GM19328 (cell line): Measurements from ENCODE around the gene TGM6.

ENCODE experiments used
- ATAC-seq: cut with Tn5 transposase; IDR thresholded peaks from one replicate; pipeline ENCODE4 v1.9.1; 2021; ENCODE audit warnings: mild to moderate bottlenecking, moderate library complexity; ENCODE audit not compliant: unreplicated experiment

The TGM6 gene

GRCh38 chr20:2451939-2452732 is 71.4 kb downstream of the TGM6 start:
- ATAC-seq = no peak

DNA sequence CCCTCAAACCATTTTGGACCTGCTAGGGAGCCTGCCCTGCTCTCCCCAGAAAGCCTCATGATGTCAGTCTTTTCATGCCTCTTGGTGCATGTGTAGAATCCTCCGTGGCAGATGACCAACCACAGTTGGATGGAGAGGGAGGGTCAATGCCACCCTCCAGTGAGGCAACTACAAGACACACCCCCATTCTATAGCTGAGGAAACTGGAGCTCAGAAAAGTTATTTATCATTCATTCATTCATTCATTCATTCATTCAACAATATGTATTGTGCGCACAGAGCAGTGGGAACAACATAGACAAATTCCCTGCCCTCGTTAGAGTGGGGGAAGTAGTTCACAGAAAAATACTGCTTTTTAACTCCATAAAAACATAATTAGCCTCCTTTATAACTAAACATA is 73.1 kb downstream of the TGM6 start:
- ATAC-seq = no peak

DNA sequence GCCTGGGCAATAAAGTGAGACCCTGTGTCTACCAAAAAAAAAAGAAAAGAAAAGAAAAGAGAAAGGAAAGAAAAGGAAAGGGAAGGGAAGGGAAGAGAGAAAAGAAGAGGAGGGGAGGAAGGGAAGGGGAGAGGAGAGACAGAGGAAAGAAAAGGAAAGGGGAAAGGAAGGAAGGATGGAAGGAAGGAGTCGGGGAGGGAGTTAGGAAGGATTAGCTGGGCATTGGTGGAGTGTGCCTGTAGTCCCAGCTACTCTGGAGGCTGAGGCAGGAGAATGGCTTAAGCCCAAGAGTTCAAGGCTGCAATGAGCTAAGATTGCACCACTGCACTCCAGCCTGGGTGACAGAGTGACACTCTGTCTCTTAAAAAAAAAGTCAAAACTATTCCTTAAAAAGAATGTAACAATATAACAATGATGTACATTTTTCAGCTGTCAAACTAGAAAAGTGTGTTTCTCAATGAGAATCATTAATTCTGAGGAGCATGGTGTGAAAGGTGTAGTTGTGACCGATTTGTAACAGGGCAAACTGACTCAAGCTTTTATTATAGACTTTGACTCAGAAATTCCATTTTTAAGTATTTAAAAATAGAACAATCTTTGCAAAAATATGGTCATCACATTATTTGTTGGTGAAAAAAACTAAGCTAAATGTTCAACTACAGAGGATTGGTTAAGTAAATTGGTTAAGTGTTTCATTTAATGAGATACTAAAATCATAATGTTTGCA is 75.2 kb downstream of the TGM6 start:
- ATAC-seq = no peak

DNA sequence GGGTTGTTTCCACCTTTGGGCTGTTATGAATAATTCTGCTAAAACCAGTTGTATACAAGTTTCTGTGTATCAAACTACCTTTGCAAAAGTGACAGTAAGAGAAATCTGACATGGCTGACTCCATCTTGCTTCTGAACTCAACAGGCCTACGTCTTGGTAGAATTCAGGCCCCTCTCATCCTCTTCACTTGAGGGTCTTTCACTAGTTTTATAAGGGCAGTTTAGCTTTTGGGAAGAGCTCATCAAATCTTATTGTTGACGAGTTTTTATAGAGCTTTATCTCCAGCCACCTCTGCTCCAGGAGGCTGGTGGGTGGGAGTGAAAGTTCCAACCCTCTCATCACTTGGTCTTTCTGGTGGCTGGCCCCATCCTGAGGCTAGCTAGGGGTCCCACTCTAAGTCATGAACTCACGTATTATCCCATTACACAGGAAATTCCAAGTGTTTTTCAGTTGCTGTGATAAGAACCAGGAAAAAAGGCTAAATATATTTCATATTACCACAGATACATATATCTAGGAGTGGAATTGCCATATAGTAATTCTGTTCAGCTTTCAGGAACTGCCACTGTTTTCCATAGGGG is 78.3 kb downstream of the TGM6 start:
- no peak for ATAC-seq

DNA sequence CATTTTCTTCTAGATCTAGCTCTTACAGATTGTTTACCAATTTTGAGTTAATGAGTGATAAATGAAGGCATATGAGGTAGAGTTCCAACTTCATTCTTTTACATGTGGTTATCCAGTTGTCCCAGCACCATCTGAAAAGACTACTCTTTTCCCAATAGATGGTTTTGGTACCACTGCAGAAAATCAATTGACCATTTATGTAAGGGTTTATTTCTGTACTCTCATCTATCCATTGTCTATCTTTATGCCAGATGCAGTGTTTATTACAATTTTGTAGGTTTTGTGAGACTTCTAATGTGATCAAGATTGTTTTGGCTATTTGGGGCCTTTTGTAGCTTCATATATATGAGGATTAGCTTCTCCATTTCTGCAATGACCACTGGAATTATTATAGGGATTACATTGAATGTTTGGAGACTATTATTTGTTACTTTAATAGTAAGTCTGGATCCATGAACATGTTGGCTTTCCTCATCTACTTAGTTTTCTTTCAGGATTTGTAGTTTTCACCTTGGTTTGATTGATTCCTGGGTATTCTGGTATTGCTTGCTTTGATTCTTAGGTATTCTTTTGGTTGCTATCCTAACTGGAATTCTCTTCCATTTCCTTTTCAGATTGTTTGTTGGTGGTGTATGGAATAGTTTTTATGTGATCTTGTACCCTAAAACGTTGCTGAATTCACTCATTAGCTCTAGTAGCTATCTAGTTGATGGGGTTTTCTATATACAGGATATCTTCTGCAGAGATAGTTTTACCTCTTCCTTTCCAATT is 79.5 kb downstream of the TGM6 start:
- ATAC-seq = no peak

GRCh38 chr20:2460752-2461424 is 80.2 kb downstream of the TGM6 start:
- no peak for ATAC-seq

DNA sequence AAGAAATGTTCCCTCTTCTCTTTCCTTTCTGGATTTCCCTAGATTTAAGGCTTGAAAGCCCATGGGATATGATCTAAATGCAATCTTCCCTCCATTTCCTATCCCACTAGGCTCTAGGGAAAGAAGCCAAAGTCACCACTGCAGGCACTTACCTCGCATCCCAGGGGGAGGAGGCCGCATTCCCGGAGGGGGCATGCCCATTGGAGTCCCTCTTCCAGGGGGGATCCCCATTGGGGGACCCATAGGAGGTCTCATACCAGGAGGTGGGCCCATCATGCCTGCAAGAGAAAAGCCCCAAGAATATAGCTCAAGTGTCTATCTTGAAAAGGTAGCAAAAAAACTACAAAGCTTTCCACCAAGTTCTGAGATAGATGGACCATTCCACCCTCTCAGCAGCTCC is 81.8 kb downstream of the TGM6 start:
- ATAC-seq = no peak

GRCh38 chr20:2463616-2464365 is 83.1 kb downstream of the TGM6 start:
- no peak for ATAC-seq

DNA sequence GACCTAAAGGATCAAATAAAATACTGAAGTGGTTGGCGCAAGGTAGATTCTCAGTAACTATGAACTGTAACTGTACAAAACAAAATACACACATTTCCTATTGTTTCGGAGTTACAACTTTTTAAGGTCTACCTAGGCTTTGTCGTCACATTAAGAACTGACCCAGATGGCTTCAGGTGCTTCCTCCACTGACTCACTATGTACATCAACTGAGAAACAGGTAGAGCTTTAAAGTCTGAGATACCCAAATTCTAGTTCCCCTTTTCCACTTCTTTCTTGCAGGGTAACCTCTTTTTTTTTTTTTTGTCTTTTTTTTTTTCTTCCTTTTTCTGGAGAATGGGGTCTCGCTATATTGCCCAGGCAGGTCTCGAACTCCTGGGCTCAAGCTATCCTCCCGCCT is 84.4 kb downstream of the TGM6 start:
- ATAC-seq = no peak

- ATAC-seq = no peak
Measured at GRCh38 chr20:2467412-2467811, 86.7 kb downstream of the TGM6 start.

- ATAC-seq = no peak
Measured at GRCh38 chr20:2468581-2469407, 88.1 kb downstream of the TGM6 start.

DNA sequence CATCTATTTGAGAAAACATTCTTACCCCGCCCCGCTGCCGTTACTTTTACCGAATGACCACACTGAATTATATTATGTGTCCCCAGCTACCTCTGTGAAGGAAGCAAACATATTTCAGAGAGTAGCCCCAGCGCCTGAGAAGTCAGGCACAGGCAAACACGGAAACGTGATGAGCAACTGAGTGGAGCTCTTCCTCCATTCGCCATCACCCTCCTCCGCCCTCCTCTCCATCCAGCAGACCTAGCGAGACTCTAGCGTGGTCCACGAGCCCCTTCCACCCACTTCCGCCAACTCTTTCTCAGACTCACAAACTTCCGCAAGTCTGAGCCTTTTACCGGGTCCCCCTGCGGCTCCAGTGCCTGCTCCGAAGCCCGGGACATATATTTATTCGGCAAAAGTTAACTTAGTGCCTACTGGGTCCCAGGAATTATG is 89.3 kb downstream of the TGM6 start:
- ATAC-seq = peak; percentile 23

- ATAC-seq = peak; percentile 97
Measured at GRCh38 chr20:2470423-2471193, 89.9 kb downstream of the TGM6 start, which contains the start of gene SNRPB. TSS of gene SNRPB (minus strand) at chr20:2470789. CDS start at chr20:2470690, 99 bp downstream.

DNA sequence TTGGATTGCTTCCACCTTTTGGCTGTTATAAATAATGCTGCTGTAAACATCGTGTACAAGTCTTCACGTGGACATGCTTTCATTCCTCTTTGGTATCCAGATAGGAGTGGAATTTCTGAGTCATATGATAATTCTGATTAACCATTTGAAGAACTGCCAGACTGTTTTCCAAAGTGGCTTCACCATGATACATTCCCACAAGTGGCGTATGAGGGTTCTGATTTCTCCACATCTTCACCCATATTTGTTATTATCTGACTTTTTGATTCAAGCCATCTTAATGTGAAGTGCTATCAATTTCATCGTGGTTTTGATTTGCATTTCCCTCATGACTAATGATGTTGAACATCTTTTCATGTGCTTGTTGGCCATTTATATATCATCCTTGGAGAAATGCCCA is 92.8 kb downstream of the TGM6 start:
- ATAC-seq = no peak

GRCh38 chr20:2475850-2476741 is 95.4 kb downstream of the TGM6 start:
- no peak for ATAC-seq

DNA sequence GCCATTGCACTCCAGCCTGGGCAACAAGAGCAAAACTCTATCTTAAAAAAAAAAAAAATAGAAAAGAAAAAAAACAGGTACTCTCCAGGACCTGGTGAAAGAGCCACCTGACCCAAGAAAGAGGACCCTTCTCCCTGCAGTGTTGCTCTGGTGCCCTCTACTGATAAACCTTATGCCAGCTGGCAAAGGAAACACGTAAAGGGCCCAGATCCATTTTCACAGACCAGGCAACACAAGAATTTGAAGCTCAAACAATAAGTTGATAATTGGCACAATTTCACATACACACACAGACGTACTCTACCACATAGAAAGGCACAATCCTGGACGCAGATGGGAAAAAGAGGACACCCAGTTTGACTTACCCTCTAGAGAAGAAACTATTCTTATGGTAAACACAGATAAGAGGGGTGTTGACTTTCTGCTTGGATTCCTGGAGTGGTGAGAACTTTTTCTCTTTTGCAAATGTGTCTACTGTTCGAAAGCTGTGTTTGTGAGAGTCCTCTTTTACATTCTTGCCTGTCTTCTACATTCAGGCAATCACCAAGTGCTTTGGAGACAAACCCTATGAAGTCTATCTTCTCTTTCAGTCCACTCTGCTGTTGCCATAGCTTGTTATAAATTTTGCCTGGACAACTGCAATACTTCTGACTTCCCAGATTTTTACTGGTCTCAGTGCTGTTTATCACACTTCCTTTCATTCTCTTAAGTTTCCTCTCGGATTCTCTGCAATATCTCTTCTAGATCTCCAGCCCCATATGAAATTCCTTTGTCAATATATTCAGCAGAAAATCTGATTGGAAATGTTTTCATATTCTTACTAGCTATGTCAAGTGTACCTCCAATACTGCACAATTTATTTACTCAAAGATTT is 96.3 kb downstream of the TGM6 start:
- ATAC-seq = no peak
